GM19372 (cell line): ENCODE data around the gene VEGFB.
A peak's percentile ranks its signal among the peaks of the same experiment; 100 is the strongest.

Source experiments
- ATAC-seq: cut with Tn5 transposase; IDR thresholded peaks from one replicate; pipeline ENCODE4 v1.9.1; 2021; ENCODE audit warnings: mild to moderate bottlenecking, low read depth, moderate library complexity; ENCODE audit not compliant: unreplicated experiment

The VEGFB gene

DNA sequence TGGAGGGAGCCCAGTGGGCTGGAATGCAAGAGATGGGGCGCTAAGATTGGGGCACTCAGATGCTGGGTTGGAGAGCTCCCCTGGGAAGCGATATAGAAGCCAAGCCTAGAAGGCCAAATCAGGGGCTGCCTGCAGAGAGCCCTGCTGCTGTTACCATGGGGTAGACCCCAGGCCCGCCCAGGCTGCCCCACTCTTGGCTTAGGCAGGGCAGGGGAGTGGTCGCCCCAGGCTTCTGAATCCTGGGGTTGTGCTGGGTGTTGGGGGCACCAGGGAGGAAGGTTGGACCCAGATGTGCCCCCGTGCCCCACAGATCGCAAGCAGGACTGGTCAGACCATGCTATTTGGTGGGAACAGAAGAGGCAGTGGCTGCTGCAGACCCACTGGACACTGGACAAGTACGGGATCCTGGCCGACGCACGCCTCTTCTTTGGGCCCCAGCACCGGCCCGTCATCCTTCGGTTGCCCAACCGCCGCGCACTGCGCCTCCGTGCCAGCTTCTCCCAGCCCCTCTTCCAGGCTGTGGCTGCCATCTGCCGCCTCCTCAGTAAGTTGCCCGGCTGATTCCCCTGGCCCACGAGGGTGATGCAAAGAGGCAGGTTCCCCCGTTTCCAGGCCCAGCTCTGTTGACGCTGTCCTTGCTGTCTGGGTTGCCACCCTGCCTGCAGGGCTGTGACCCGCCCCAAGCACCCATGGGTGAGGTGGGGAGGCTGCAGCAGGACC is 23.9 kb upstream of the VEGFB start:
- ATAC-seq = no peak

DNA sequence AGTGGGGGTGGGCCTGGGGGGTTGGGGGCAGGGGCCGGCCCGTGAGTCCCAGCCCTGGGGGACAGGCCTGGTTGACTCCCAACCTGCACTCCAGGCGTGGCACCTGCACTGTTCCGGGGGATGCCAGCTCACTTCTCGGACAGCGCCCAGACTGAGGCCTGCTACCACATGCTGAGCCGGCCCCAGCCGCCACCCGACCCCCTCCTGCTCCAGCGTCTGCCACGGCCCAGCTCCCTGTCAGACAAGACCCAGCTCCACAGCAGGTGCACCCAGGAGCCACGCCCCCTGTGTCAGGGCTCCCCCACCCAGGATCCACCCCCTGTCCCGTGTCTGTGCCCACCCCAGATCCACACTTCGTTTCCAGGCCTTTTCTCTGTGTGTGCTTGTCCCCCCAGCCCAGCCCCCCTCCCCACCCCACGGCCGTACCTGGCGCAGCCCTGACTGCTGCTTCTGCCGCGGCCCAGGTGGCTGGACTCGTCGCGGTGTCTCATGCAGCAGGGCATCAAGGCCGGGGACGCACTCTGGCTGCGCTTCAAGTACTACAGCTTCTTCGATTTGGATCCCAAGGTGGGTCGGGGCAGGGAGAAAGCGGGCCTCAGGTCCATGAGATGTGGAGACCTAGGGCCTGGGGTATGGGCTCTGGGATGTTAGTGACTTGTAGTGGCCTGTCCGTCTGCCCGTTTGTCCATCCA is 23.1 kb upstream of the VEGFB start:
- ATAC-seq = no peak

DNA sequence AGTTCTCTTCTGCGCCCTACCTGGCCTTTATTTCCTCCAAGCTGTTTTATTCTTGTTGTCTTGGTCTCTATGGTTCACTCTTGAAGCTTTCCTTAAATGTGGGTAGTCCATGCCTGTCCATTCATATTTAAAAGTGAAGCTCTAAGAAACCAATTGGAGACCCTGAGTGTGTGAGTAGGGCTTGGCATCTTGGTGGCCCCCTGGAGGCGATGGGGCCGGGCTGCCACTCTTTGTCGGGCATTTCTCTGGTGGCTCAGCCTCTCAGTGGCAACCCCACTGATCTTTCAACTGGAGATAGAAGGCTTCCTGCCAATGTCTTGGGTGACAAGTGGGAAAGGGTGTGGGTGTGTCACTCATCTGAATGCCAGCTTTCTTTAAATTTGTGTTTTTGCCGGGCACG is 17.5 kb upstream of the VEGFB start:
- ATAC-seq = no peak

DNA sequence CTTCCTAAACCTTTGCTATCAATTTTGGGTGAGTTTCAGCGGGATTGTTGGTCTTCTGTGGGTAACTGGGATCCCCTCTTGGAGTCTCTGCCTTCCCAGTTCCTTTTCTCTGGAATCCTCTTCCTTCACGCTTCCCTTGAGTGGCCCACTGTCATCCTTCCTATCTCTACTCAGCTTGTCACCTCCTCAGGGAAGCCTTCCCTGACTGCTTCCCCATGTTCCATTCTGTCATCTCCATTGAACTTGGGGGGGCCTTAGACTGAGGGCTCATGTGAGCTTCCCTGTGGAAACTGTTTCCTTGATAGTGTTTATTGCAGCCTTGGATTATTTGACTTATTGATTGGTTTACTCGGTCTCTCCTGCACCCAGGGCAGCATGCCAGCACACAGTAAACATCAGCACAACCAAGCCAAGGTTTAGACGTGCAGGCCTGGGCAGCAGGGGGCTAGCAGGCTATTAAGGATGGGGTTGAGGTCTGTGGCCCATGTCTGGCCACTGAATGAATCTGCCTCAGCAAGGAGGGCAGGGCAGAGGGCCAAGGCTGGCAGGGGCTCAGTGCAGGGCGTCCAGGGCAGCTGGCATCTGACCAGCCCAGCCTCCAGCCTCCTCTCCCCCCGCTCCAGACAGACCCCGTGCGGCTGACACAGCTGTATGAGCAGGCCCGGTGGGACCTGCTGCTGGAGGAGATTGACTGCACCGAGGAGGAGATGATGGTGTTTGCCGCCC is 15.6 kb upstream of the VEGFB start:
- ATAC-seq = no peak

DNA sequence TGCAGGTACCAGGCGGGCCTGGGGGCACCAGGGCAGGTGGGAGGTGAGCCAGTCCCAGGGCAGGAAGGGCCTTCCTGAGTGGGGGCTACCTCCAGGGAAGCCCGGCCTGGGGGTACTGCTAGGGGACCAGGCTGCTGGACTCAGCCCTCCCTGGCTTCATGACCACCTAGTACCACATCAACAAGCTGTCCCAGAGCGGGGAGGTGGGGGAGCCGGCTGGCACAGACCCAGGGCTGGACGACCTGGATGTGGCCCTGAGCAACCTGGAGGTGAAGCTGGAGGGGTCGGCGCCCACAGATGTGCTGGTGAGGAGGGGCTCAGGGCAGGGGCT is 15.1 kb upstream of the VEGFB start:
- ATAC-seq = no peak

DNA sequence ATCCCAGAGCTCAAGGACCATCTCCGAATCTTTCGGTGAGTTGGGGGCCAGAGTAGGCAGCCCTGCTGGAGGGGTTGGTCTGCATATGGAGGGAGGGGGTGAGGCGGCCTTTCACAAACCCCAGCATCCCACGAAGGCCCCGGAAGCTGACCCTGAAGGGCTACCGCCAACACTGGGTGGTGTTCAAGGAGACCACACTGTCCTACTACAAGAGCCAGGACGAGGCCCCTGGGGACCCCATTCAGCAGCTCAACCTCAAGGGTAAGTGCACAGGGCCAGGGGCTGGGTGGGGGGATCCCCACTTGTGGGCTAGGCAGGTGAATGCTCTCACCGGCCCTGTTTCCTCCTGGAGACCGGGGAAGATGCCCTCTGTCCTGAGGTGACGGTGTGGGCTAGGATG is 14.6 kb upstream of the VEGFB start:
- no peak for ATAC-seq

DNA sequence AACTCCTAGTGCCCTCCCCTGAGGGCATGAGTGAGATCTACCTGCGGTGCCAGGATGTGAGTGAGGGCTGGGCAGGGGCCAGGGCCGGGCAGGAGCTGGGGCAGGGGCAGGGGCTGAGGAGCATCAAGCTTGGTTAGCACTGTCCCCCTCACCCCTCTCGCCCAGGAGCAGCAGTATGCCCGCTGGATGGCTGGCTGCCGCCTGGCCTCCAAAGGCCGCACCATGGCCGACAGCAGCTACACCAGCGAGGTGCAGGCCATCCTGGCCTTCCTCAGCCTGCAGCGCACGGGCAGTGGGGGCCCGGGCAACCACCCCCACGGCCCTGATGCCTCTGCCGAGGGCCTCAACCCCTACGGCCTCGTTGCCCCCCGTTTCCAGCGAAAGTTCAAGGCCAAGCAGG is 14.1 kb upstream of the VEGFB start:
- no peak for ATAC-seq

DNA sequence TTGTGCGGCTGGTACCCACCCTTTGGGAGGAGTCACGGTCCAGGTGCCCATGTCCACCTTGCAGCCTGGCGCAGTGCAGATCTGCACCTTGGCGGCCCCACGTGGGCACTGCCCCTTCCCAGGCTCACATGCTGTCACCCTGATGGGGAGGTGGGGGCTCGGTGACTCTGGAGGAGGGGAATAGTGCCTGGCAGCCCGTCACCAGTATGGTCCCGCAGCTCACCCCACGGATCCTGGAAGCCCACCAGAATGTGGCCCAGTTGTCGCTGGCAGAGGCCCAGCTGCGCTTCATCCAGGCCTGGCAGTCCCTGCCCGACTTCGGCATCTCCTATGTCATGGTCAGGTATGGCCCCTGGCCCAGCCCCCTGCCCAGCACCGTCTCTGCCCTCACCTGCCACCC is 13.6 kb upstream of the VEGFB start:
- ATAC-seq = no peak

DNA sequence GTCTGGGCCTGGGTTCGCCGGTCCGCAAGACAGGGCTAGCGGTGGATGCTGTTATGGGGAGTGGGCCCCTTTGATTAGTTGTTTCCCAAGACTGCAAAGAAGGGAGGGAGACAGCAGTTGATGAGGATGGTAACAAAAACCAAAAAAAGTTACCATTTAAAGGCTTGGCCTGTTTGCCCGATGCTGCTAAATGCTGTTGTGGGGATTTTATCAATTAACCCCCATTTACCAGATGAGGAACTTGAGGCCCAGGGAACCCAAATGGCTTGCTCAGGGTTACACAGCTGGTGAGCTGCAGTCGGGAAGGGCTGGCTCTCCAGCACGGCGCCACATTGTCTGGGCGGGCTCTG is 11.8 kb upstream of the VEGFB start:
- no peak for ATAC-seq

DNA sequence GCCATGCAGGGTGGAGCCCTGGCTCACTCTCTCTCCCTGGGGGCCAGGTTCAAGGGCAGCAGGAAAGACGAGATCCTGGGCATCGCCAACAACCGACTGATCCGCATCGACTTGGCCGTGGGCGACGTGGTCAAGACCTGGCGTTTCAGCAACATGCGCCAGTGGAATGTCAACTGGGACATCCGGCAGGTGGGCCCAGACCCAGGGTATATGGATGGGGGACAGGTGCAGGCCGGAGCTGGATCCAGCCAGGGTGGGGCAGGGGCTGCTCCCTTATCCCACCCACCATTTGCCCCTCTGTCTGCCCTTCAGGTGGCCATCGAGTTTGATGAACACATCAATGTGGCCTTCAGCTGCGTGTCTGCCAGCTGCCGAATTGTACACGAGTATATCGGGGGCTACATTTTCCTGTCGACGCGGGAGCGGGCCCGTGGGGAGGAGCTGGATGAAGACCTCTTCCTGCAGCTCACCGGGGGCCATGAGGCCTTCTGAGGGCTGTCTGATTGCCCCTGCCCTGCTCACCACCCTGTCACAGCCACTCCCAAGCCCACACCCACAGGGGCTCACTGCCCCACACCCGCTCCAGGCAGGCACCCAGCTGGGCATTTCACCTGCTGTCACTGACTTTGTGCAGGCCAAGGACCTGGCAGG is 11.3 kb upstream of the VEGFB start:
- no peak for ATAC-seq

DNA sequence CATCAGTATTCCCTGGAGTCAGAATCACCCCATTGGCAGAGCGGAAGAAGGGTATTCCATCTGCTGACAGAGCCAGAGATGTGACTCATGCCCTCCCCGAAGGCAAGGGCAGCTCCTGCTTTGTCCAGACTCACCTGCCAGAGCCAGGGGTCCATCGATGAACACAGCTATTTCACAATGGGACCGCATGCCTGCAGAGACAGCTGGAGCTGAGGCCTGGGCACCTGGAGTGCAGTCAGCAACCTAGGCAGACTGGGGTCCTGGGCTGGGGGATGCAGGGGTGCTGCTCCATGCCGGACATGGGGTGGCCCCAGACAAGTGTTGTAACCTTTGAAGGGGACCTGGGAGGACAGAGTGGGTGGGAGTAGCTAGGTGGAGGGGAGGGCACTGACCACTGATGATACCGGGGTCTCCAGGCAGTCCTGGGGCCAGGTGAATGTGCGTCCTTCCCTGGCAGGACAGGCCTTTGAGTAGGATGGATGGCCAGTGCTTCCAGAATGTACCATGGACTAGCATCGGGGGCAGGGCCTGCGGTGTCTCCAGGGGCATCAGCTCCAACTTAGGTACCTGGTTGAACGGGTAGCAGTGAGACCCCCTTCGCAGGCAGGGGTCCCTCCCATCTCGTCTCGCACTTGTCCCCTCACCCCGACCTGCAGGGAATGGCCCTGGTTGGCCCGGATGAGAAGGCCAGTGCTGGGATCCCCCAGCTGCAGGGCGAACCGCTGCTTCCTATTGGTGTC is 10.1 kb upstream of the VEGFB start:
- ATAC-seq = no peak

DNA sequence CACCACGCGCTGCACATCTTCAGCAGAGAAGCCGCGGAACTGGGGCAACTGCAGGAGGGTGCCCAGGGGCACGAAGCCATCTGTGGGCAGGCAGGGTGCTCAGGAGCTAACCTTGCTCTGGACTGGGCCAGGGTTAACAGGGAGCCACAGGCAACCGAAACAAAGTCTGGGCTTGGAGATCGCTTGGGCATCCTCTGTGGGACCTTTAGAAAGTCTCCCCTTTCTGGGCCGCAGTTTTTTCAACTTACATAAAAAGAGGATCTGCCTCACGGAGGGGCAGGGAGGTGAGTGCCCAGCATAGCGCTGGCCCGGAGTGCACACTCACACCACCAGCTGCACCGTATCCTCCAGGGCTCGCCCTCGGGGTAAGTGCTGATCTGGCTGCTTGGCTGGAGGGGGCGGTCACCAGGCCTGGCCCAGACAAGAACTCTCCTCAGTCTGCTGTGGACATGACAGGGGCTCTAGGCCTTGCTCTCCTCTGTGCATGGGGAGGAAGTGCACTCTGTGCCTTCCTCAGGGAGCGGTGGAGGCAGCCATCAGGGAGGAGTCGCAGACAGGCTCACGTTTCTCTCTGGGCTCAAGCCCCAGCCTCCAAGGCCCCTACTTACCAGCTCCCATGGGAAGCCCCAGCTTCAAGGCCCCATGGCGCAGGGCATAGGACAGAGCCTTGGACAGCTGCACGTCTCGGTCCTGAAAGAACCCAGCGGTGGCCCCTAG is 9.3 kb upstream of the VEGFB start:
- ATAC-seq = no peak

DNA sequence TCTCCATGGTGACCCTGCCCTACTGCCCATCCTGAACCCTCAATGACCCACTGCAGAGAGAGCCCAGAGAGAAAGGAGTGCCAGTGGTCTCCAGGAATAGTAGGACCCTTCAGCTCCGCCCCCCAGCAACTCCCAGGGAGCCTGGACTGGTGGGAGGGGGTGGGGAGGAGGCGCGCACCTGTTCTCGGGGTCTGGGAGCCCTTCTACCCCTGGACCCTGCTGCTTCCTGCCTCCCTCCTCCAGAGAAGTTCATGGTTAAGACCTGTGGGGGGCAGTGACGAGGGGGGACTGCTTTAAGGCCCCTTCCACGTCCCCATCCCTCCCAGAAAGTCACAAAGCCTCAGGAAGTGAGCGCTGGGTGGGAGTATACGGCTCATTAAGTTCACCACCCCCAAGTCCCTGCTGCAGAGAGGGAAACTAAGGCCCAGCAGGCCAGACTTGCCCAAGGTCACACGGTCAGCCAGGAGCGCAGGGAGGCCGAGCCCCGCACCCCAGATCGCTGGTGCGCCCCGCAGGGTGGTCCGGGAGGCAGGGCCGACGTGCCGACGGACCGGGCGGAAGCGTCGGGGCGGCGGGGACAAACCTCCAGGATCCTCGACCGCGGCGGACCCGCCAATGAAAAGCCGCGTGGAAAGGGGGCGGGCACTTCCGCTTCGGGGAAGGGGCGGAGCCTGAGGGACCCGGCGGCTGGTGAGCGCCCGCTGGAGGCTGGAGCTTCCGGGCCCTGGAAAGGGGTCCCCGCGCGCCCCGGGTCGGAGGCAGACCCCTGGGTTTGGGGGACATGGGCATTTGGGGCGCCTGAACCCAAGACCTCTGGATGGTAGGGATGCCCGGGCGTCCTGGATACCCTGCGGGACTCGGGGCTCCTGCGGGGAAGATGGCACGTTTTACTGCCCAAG is 8.5 kb upstream of the VEGFB start, which contains the start of the genes NUDT22 and TRPT1:
Gene NUDT22, plus strand, starts transcription at position 667 of the 899 bp plus-strand sequence. CDS start 379 bp downstream, outside the sequence.
Gene TRPT1, minus strand, starts transcription at position 579 of the 899 bp plus-strand sequence. Its CDS starts 326 bp downstream, at position 253.
- ATAC-seq = peak; percentile 41

DNA sequence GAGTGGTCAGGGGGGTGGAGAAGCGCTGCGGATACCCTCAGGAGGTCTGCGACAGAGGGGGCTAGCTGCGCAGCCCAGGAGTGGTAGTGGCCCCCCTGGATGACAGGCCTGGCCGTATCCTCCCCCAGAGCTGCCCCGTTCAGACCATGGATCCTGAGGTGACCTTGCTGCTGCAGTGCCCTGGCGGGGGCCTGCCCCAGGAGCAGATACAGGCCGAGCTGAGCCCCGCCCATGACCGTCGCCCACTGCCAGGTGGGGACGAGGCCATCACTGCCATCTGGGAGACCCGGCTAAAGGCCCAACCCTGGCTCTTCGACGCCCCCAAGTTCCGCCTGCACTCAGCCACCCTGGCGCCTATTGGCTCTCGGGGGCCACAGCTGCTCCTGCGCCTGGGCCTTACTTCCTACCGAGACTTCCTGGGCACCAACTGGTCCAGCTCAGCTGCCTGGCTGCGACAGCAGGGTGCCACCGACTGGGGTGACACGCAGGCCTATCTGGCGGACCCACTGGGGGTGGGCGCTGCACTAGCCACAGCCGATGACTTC is 7.8 kb upstream of the VEGFB start:
- ATAC-seq = no peak

DNA sequence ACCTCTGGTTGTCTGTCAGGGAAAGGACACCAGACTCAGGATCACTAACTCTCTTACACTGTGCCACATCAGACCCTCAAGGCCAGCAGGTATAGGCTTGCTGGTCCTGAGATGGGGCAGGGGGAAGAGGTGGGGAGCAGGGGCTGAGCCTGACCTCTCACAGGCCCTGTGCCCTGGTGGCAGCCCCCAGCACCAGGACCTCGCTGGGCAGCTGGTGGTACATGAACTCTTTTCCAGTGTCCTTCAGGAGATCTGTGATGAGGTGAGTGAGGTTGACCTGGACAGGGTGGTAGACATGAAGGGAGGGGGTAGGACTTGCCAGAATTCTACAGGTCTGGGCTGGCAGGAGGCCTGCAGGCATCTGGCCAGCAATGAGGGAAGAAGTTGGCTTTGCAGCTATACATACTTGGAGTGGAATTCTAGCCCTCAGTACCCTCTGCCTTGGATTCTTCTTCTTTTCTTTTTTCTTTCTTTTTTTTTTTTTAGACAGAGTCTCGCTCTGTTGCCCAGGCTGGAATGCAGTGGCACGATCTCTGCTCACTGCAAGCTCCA is 6.9 kb upstream of the VEGFB start:
- ATAC-seq = no peak

DNA sequence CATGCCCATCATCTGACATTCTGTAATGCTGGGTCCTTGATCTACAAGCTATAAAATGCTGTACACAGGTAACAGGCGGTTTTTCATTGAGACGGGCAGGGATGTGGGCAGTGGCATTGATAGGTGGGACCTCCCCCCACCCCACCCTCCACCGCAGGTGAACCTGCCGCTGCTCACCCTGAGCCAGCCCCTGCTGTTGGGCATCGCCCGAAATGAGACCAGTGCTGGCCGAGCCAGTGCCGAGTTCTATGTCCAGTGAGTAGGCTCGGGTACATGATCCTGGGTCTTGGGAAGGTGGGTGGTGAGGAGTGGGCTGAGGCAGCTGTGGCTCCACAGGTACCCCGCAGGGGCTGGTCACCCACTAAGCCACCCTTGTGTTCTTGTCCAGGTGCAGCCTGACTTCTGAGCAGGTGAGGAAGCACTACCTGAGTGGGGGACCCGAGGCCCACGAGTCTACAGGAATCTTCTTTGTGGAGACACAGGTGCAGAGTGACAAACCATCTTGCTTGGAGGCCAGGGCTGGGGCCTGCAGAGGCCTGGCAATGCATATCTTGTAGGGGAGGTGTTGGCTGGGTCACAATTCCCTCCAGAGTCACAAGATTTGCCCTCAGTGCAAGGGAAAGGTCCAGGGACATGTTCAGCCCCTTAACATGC is 5.2 kb upstream of the VEGFB start:
- no peak for ATAC-seq

DNA sequence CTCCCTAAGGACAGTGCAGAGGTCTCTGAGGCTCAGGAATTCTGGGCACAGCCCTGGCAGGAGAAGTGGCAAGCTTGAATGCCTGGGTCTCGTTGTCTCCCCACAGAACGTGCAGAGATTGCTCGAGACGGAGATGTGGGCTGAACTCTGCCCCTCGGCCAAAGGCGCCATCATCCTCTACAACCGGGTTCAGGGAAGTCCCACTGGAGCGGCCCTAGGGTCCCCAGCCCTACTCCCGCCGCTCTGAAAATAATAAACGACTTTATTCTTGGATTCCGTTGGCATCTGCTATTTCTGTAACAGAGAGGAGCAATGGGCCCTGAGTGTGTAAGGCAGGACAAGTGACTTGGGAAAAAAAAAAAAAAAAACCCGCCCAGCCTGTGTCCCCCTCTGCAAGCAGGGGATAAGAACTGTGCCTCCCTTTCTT is 4.6 kb upstream of the VEGFB start:
- ATAC-seq = no peak
